Right lobe of liver (tissue), 6 donors: ENCODE data around the gene ABHD6. TPM values are rescaled to one million over a fixed set of nuclear protein-coding genes. Genes with fewer than 3 reads are reported as not detected.

Experiments
- ATAC-seq, 4 donors: fragments of 200-7000 bp; cut with Tn5 transposase; one replicate each; pipeline ENCODE4 v1.9.1; 2020; ENCODE audit warnings: mild to moderate bottlenecking in 4 of 4, moderate library complexity in 4 of 4
- DNase-seq, 3 donors: peaks; one replicate each; pipeline ENCODE4 v3.0.0-alpha.2; 2020
- H3K27ac ChIP-seq, 3 donors: fragments of 200-600 bp; one replicate each; pipeline ENCODE4 v1.8.0; 2022
- H3K27me3 ChIP-seq, 2 donors: fragments of 200-600 bp; one replicate each; pipeline ENCODE4 v1.8.0; 2022
- H3K36me3 ChIP-seq, 4 donors: fragments of 200-600 bp; sonication (generic) in 1 of 4; one replicate each; pipeline versions ENCODE4 v1.5.1 to v1.8.0; 2017 to 2022; ENCODE audit warnings: control low read depth in 1 of 4
- H3K4me1 ChIP-seq, 4 donors: fragments of 200-600 bp; sonication (generic) in 1 of 4; one replicate each; pipeline versions ENCODE4 v1.5.1 to v1.8.0; 2017 to 2022; ENCODE audit warnings: control low read depth in 1 of 4
- H3K4me3 ChIP-seq, 3 donors: fragments of 200-600 bp; one replicate each; pipeline ENCODE4 v1.8.0; 2022
- H3K9me3 ChIP-seq, 4 donors: fragments of 200-600 bp; sonication (generic) in 1 of 4; one replicate each; pipeline versions ENCODE4 v1.5.1 to v1.8.0; 2017 to 2022; ENCODE audit warnings: control low read depth in 1 of 4
- POLR2A ChIP-seq: fragments of 450-650 bp; IDR thresholded peaks from one replicate; pipeline ENCODE4 v1.6.1; 2017; ENCODE audit warnings: antibody characterized with exemption, mild to moderate bottlenecking
- WGBS: methylation state at CpG from one replicate; pipeline ENCODE4 v1.1.6; 2018; ENCODE audit warnings: low coverage, low lambda C conversion rate; ENCODE audit not compliant: insufficient coverage; ENCODE audit errors: missing lambda C conversion rate; 5-methylcytosine and 5-hydroxymethylcytosine counted together
- intact Hi-C, 2 donors: fragments of 100-400 bp; cut with DNase I; formaldehyde crosslinking; loops; one replicate each; pipeline versions ENCODE4 v1.11.2 to v1.14.1; 2022
- total RNA-seq, 6 experiments: library from RNA; depleted of rRNA in 2 of 6; stranded (reverse); fragments of >200 nt in 2 of 6; fragmentation: NEBNext Ultra II Directional in 3 of 6; extraction: Animal tissue kit (Norgen Biotek cat#: 25700) in 3 of 6; gene quantifications; one replicate each; pipeline versions ENCODE4 v1.1.0 to v1.2.4, GENCODE V29; 2016 to 2023
- TF ChIP-seq, protein P1 (sequence below), 4 donors: fragments of 200-600 bp in 3 of 4; fragments of 450-650 bp in 1 of 4; IDR thresholded peaks; one replicate each; pipeline versions ENCODE4 v1.5.1 to v1.8.0; 2016 to 2022; ENCODE audit warnings: antibody characterized with exemption in 4 of 4, mild to moderate bottlenecking in 2 of 4
- donor health status: DM: no; HTN: yes; CAD: no.
- donor health status: DM: no; HTN: no; CAD: no.
- donor health status: DM: no; HTN: no; CAD: no.
- donor health status: DM: no; HTN: yes; CAD: no.
- donor health status: DM: no; HTN: yes; CAD: no.

Gene ABHD6
- total RNA-seq, 6 experiments from 2014 or later, result 24.6 to 64.3 (median 52.6) TPM

DNA sequence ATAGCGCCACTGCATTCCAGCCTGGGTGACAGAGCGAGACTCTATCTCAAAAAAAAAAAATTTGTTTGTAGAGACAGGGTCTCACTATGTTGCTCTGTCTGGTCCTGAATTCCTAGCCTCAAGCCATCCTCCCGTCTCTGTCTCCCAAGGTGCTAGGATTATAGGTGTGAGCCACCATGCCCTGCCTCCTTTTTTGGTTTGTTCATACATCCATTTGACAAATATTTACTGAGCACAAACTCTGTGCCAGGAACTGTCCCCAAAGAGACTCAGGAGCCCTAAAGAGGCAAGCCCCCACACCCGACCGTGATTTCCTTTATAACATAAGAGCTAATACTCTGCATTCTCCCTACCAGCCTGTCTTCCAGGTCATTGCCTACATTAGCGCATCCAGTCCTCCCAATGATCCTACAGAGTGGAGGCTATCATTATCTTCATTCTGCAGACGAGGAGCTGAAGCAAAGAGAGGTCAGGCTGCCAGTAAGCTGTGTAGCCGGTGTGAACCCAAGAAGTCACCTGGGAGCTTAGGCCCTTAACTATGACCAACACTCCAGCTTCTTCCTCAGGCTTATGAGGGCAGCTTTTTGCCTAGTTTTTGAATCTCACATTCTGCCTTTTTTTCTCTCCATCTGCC is 88.8 kb downstream of the ABHD6 start:
- peaks cover 0 to 16% (median 6%) of the 10 kb centered on the region in 4 donors for H3K4me1 ChIP-seq
- ATAC-seq (no peak), DNase-seq (no peak)
- WGBS, result 90% methylated on average over 3 of the region's 8 CpGs
- intact Hi-C loops, result no loop called here
- H3K27me3 ChIP-seq, result no peaks in the 10 kb centered on the region
- no peak overlapping the region for H3K27ac ChIP-seq
- H3K36me3 ChIP-seq, result no peaks in the 10 kb centered on the region
- TF ChIP-seq POLR2A, result no peak
- TF ChIP-seq, protein P1, sequence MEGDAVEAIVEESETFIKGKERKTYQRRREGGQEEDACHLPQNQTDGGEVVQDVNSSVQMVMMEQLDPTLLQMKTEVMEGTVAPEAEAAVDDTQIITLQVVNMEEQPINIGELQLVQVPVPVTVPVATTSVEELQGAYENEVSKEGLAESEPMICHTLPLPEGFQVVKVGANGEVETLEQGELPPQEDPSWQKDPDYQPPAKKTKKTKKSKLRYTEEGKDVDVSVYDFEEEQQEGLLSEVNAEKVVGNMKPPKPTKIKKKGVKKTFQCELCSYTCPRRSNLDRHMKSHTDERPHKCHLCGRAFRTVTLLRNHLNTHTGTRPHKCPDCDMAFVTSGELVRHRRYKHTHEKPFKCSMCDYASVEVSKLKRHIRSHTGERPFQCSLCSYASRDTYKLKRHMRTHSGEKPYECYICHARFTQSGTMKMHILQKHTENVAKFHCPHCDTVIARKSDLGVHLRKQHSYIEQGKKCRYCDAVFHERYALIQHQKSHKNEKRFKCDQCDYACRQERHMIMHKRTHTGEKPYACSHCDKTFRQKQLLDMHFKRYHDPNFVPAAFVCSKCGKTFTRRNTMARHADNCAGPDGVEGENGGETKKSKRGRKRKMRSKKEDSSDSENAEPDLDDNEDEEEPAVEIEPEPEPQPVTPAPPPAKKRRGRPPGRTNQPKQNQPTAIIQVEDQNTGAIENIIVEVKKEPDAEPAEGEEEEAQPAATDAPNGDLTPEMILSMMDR (IDR thresholded peaks at IDR 0.05), result no peak
- H3K9me3 ChIP-seq, result no peaks in the 10 kb centered on the region
- H3K4me3 ChIP-seq, result no peak overlapping the region

DNA sequence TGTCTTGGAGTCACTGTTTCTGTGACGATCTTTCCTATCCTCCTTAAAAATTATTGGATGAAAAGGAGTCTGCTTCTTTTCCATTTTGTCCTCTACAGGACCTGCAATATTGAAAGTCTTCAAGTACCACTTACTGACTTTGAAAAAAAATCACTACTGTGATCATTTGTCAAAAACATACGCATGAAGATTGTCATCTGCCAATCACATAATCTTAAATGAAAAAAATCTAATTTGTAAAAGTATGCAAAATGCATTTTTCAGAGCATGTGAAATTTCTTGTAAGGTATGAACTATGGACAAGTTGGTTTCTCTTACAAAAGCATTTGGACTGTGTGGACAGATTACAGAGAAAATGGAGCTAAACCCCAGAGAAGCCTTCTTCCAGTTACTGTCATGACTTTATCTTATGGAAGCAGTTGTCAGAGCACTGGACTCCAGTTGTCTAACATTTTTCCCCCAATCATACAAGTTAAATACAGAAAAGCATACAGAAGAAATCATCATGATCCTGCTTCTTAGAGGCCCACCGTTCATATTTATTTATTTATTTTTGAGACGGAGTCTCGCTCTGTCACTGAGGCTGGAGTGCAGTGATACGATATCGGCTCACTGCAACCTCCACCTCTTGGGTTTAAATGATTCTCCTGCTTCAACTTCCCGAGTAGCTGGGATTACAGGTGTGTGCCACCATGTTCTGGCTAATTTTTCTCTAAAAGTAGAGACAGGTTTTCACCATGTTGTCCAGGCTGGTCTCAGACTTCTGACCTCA is 91.7 kb downstream of the ABHD6 start:
- intact Hi-C loops, result no loop called here
- WGBS, result 87% methylated on average over 8 of the region's 8 CpGs
- no peak for TF ChIP-seq POLR2A
- TF ChIP-seq, protein P1 (IDR thresholded peaks at IDR 0.05), result no peak
- Histone ChIP-seq H3K27me3 (no peaks in the 10 kb centered on the region), H3K4me3 (no peak overlapping the region), H3K9me3 (no peaks in the 10 kb centered on the region), H3K4me1 (peaks cover 0 to 18% (median 7%) of the 10 kb centered on the region in 4 donors), H3K27ac (no peak overlapping the region), H3K36me3 (no peaks in the 10 kb centered on the region)
- ATAC-seq (no peak), DNase-seq (no peak)

DNA sequence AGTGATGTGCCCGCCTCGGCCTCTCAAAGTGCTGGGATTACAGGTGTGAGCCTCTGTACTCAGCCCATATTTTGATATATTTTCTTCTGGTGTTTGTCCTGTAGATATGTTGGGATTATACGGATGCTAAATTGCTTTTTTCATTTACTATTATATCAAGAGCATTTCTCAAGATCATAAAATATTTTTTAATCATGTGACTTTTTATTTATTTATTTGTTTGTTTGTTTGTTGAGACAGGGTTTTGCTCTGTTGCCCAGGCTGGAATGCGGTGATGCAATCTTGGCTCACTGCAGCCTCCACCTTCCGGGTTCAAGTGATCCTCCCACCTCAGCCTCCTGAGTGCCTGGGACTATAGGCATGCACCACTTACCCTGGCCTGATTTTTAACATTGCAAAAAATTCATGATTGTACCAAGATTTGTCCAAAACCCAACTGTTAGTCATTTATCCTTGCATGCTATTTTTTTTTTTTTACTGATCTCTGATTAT is 92.4 kb downstream of the ABHD6 start:
- DNase-seq (no peak), ATAC-seq (no peak)
- no peak for TF ChIP-seq POLR2A
- TF ChIP-seq, protein P1 (IDR thresholded peaks at IDR 0.05), result no peak
- intact Hi-C loops, result loop anchor here in 1 of 2 donors (5.0 kb wide), 1 partner anchor 87 kb away; no protein-coding TSS in a partner anchor
- H3K4me1 ChIP-seq, result peaks cover 0 to 20% (median 9%) of the 10 kb centered on the region in 4 donors
- no peaks in the 10 kb centered on the region for H3K27me3 ChIP-seq
- no peak overlapping the region for H3K4me3 ChIP-seq
- H3K9me3 ChIP-seq, result no peaks in the 10 kb centered on the region
- H3K27ac ChIP-seq, result no peak overlapping the region
- H3K36me3 ChIP-seq, result no peaks in the 10 kb centered on the region
- WGBS, result 84% methylated on average over 5 of the region's 5 CpGs

DNA sequence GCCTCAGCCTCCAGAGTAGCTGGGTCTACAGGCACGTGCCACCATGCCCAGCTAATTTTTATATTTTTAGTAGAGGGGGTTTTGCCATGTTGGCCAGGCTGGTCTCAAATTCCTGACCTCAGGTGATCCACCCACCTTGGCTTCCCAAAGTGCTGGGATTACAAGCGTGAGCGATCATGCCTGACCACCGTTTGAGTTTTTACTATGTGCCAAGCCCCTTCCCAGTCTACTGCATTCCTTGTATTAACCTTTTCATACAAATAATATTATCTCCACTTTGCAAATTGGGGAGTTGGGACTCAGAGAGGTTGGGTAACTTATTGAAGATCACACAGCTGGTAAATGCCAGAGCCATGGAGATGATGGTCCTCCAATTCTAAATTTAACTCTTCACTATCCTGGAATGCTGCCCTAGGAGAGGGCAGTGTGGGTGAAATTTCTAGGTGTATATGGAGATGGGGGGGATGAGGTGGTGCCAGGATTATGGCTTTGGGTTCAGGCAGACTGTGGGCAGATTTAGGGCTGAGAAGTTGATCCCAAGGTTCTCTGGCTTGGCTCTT is 94.1 kb downstream of the ABHD6 start:
- Histone ChIP-seq H3K27ac (no peak overlapping the region), H3K36me3 (no peaks in the 10 kb centered on the region), H3K4me1 (peaks cover 0 to 21% (median 8%) of the 10 kb centered on the region in 4 donors), H3K9me3 (no peaks in the 10 kb centered on the region), H3K4me3 (no peak overlapping the region), H3K27me3 (no peaks in the 10 kb centered on the region)
- intact Hi-C loops, result loop anchor here in 1 of 2 donors (5.0 kb wide), 1 partner anchor 86 kb away; no protein-coding TSS in a partner anchor
- TF ChIP-seq, protein P1 (IDR thresholded peaks at IDR 0.05), result no peak
- no peak for TF ChIP-seq POLR2A
- ATAC-seq (no peak), DNase-seq (no peak)
- WGBS, result 68% methylated on average over 4 of the region's 4 CpGs
